OCI-LY1 (cell line): ENCODE measurements around the gene DOCK7.

Source experiments
- H2AFZ ChIP-seq: fragments of 200-600 bp; sonication (generic), shearing (Covaris generic); 2 replicates; pipeline ENCODE4 v1.6.0; 2014; ENCODE audit warnings: antibody characterized with exemption, mild to moderate bottlenecking, low read length
- H3F3A ChIP-seq: fragments of 200-600 bp; sonication (generic), shearing (Covaris generic); 2 replicates; pipeline ENCODE4 v1.6.0; 2014; ENCODE audit warnings: mild to moderate bottlenecking, antibody characterized with exemption, low read length, moderate library complexity; ENCODE audit not compliant: insufficient read depth
- H3K27ac ChIP-seq: fragments of 200-600 bp; sonication (generic); 2 replicates; pipeline ENCODE4 v1.5.1; 2014; ENCODE audit warnings: low read length, mixed run types, mild to moderate bottlenecking, low read depth; ENCODE audit not compliant: poor library complexity, severe bottlenecking
- H3K27me3 ChIP-seq: fragments of 200-600 bp; sonication (generic); 2 replicates; pipeline ENCODE4 v1.6.0; 2014; ENCODE audit warnings: antibody characterized with exemption, mild to moderate bottlenecking, low read length, moderate library complexity; ENCODE audit not compliant: insufficient read depth
- H3K36me3 ChIP-seq: fragments of 200-600 bp; sonication (generic); 2 replicates; pipeline ENCODE4 v1.6.1; 2014; ENCODE audit warnings: mild to moderate bottlenecking, antibody characterized with exemption, low read length, moderate library complexity, mixed read lengths; ENCODE audit not compliant: insufficient read depth
- H3K4me1 ChIP-seq: fragments of 200-600 bp; sonication (generic); 2 replicates; pipeline ENCODE4 v1.5.1; 2014; ENCODE audit warnings: mild to moderate bottlenecking, low read length, moderate library complexity; ENCODE audit not compliant: insufficient read depth, severe bottlenecking
- H3K4me2 ChIP-seq: fragments of 200-600 bp; sonication (generic), shearing (Covaris generic); 2 replicates; pipeline ENCODE4 v1.6.1; 2014; ENCODE audit warnings: low read length
- H3K4me3 ChIP-seq: fragments of 200-600 bp; sonication (generic); 2 replicates; pipeline ENCODE4 v1.5.1; 2014; ENCODE audit warnings: low read length, low read depth, mild to moderate bottlenecking, mixed read lengths; ENCODE audit not compliant: poor library complexity, severe bottlenecking
- H3K79me2 ChIP-seq: fragments of 200-600 bp; shearing (Covaris generic); 2 replicates; pipeline ENCODE4 v1.6.1; 2016; ENCODE audit warnings: mixed run types, low read length, mixed read lengths; ENCODE audit not compliant: insufficient read depth
- H3K9ac ChIP-seq: fragments of 200-600 bp; sonication (generic), shearing (Covaris generic); 2 replicates; pipeline ENCODE4 v1.6.1; 2014; ENCODE audit warnings: mild to moderate bottlenecking, low read length, mixed read lengths
- H3K9me2 ChIP-seq: fragments of 200-600 bp; sonication (generic), shearing (Covaris generic); 2 replicates; pipeline ENCODE4 v1.6.1; 2014; ENCODE audit warnings: low read depth, mild to moderate bottlenecking, low read length, mixed read lengths
- H3K9me3 ChIP-seq: fragments of 200-600 bp; shearing (Covaris generic); 2 replicates; pipeline ENCODE4 v1.6.1; 2014; ENCODE audit warnings: low read length, mixed read lengths
- H4K20me1 ChIP-seq: fragments of 200-600 bp; sonication (generic), shearing (Covaris generic); 2 replicates; pipeline ENCODE4 v1.6.0; 2016; ENCODE audit warnings: mild to moderate bottlenecking, low read length; ENCODE audit not compliant: insufficient read depth
- CTCF ChIP-seq: fragments of 200-600 bp; sonication (generic), shearing (Covaris generic); IDR thresholded peaks from 2 replicates; pipeline ENCODE4 v1.5.1; 2017; ENCODE audit warnings: mild to moderate bottlenecking, antibody characterized with exemption, low read length, moderate library complexity, mixed read lengths
- EZH2 ChIP-seq: fragments of 200-600 bp; sonication (generic), shearing (Covaris generic); IDR thresholded peaks from 2 replicates; pipeline ENCODE4 v1.8.0; 2017; ENCODE audit warnings: borderline replicate concordance, mixed run types, mild to moderate bottlenecking, antibody characterized with exemption, low read length, moderate library complexity, mixed read lengths

DOCK7 gene

GRCh38 chr1:62487956-62488355, 200.2 kb downstream of the DOCK7 start:
- H3K9me3 ChIP-seq, result no peaks in the 10 kb centered on the region

GRCh38 chr1:62484824-62485468, 203.2 kb downstream of the DOCK7 start:
- Histone ChIP-seq H2AFZ (no peak overlapping the region), H3K9me2 (no peaks in the 10 kb centered on the region)

More at GRCh38 chr1:62487956-62488355, 200.2 kb downstream of the DOCK7 start:
- H3K27ac ChIP-seq, result no peak overlapping the region
- H3F3A ChIP-seq, result no peaks in the 10 kb centered on the region
- H3K4me2 ChIP-seq, result no peak overlapping the region
- no peaks in the 10 kb centered on the region for H3K9me2 ChIP-seq
- H3K27me3 ChIP-seq, result no peaks in the 10 kb centered on the region
- TF ChIP-seq CTCF (no peak), EZH2 (no peak)
- no peak overlapping the region for H3K4me3 ChIP-seq
- H3K79me2 ChIP-seq, result no peaks in the 10 kb centered on the region
- H3K4me1 ChIP-seq, result peaks cover 5% of the 10 kb centered on the region
- no peak overlapping the region for H2AFZ ChIP-seq
- H3K9ac ChIP-seq, result no peak overlapping the region
- no peaks in the 10 kb centered on the region for H3K36me3 ChIP-seq
- no peaks in the 10 kb centered on the region for H4K20me1 ChIP-seq

GRCh38 chr1:62481681-62482080, 206.5 kb downstream of the DOCK7 start:
- peak overlapping the region; percentile 53 for H3K4me2 ChIP-seq
- no peaks in the 10 kb centered on the region for H4K20me1 ChIP-seq
- H3K27me3 ChIP-seq, result no peaks in the 10 kb centered on the region
- H3K9me3 ChIP-seq, result no peaks in the 10 kb centered on the region
- H3K9ac ChIP-seq, result peak overlapping the region; percentile 61
- 0 out of 2 replicates have a peak overlapping the region, but pooled peaks have one; percentile 84 for H2AFZ ChIP-seq
- no peaks in the 10 kb centered on the region for H3K36me3 ChIP-seq
- TF ChIP-seq EZH2 (no peak), CTCF (no peak)
- peak overlapping the region; percentile 55 for H3K4me3 ChIP-seq
- no peaks in the 10 kb centered on the region for H3K9me2 ChIP-seq
- H3K4me1 ChIP-seq, result peaks cover 24% of the 10 kb centered on the region
- no peaks in the 10 kb centered on the region for H3F3A ChIP-seq
- peak overlapping the region; percentile 34 for H3K27ac ChIP-seq
- no peaks in the 10 kb centered on the region for H3K79me2 ChIP-seq

More at GRCh38 chr1:62484824-62485468, 203.2 kb downstream of the DOCK7 start:
- H3K27ac ChIP-seq, result no peak overlapping the region
- no peaks in the 10 kb centered on the region for H3K36me3 ChIP-seq
- H3K9me3 ChIP-seq, result no peaks in the 10 kb centered on the region
- H3K4me2 ChIP-seq, result peak overlapping the region; percentile 17; the same call in 1 of the 2 replicates
- H3K79me2 ChIP-seq, result no peaks in the 10 kb centered on the region
- TF ChIP-seq CTCF (no peak), EZH2 (no peak)
- H4K20me1 ChIP-seq, result no peaks in the 10 kb centered on the region
- peaks cover 24% of the 10 kb centered on the region for H3K4me1 ChIP-seq
- H3K9ac ChIP-seq, result no peak overlapping the region
- H3K4me3 ChIP-seq, result no peak overlapping the region
- H3F3A ChIP-seq, result no peaks in the 10 kb centered on the region
- no peaks in the 10 kb centered on the region for H3K27me3 ChIP-seq
